CD14-positive monocyte (primary cell): ENCODE results near the gene ZBED2. TPM values are rescaled to one million over a fixed set of nuclear protein-coding genes. Genes with fewer than 3 reads are reported as not detected.

Experiments used
- DNase-seq, 3 donors: peaks; one replicate each; pipeline ENCODE4 v3.0.0-alpha.2; 2011 to 2022
- H2AFZ ChIP-seq: 2 replicates; pipeline ENCODE4 v1.6.0; 2012; ENCODE audit warnings: mild to moderate bottlenecking, low read depth, low read length, inconsistent platforms; ENCODE audit not compliant: insufficient read depth, poor library complexity, severe bottlenecking
- H3K27ac ChIP-seq, 2 donors: 1 replicate in 1 of 2; 2 replicates in 1 of 2; pipeline ENCODE4 v1.5.1; 2012 to 2013; ENCODE audit warnings: low read length in 2 of 2, control low read depth in 1 of 2, inconsistent platforms in 1 of 2, low read depth in 1 of 2, mild to moderate bottlenecking in 1 of 2
- H3K27me3 ChIP-seq, 2 donors: one replicate each; pipeline versions ENCODE4 v1.6.0 to v1.6.1; 2011 to 2013; ENCODE audit warnings: low read length in 2 of 2; ENCODE audit not compliant: control insufficient read depth in 2 of 2, insufficient read depth in 2 of 2
- H3K36me3 ChIP-seq, 2 donors: replicated peaks in 1 of 2; 1 replicate in 1 of 2; 2 replicates in 1 of 2; pipeline versions ENCODE4 v1.5.1 to v1.6.1; 2012 to 2013; ENCODE audit warnings: low read length in 2 of 2, control low read depth in 1 of 2, inconsistent platforms in 1 of 2, mild to moderate bottlenecking in 1 of 2; ENCODE audit not compliant: insufficient read depth in 2 of 2, control insufficient read depth in 1 of 2
- H3K4me1 ChIP-seq, 2 donors: 1 replicate in 1 of 2; 2 replicates in 1 of 2; pipeline versions ENCODE4 v1.5.1 to v1.6.1; 2012 to 2013; ENCODE audit warnings: low read length in 2 of 2, control low read depth in 1 of 2, inconsistent platforms in 1 of 2, mild to moderate bottlenecking in 1 of 2, moderate library complexity in 1 of 2; ENCODE audit not compliant: insufficient read depth in 2 of 2, control insufficient read depth in 1 of 2
- H3K4me2 ChIP-seq: replicated peaks from 2 replicates; pipeline ENCODE3; 2012; ENCODE audit warnings: low read length, moderate library complexity, mild to moderate bottlenecking; ENCODE audit not compliant: poor library complexity, severe bottlenecking; ENCODE audit errors: extremely low read depth
- H3K4me3 ChIP-seq, 3 experiments: fragments of 200-600 bp in 1 of 3; sonication (generic) in 1 of 3; replicated peaks in 1 of 3; 1 replicate in 2 of 3; 2 replicates in 1 of 3; pipeline ENCODE4 v1.5.1; 2011 to 2013; ENCODE audit warnings: low read length in 3 of 3, mild to moderate bottlenecking in 3 of 3, control low read depth in 2 of 3, low read depth in 2 of 3, inconsistent platforms in 1 of 3, moderate library complexity in 1 of 3
- H3K79me2 ChIP-seq: 2 replicates; pipeline ENCODE4 v1.6.0; 2012; ENCODE audit warnings: mild to moderate bottlenecking, control low read depth, inconsistent platforms, low read length, moderate library complexity; ENCODE audit not compliant: insufficient read depth
- H3K9ac ChIP-seq: 2 replicates; pipeline ENCODE4 v1.6.0; 2017; ENCODE audit warnings: low read length, mild to moderate bottlenecking; ENCODE audit not compliant: insufficient read depth, poor library complexity, severe bottlenecking
- H3K9me3 ChIP-seq, 2 donors: replicated peaks in 1 of 2; 1 replicate in 1 of 2; 2 replicates in 1 of 2; pipeline versions ENCODE4 v1.5.1 to v1.6.1; 2012 to 2013; ENCODE audit warnings: low read length in 2 of 2, control low read depth in 1 of 2; ENCODE audit not compliant: control insufficient read depth in 1 of 2, insufficient read depth in 1 of 2
- H4K20me1 ChIP-seq: 2 replicates; pipeline ENCODE4 v1.6.0; 2012; ENCODE audit warnings: mild to moderate bottlenecking, low read length, control low read depth, moderate library complexity; ENCODE audit not compliant: insufficient read depth
- H3K27ac Mint-ChIP-seq, 7 donors: one replicate each; pipeline ENCODE4 v1.8.0; 2020; ENCODE audit warnings: mild to moderate bottlenecking in 7 of 7, mixed read lengths in 7 of 7, moderate library complexity in 6 of 7, inconsistent platforms in 2 of 7
- H3K27me3 Mint-ChIP-seq, 3 donors: one replicate each; pipeline ENCODE4 v1.8.0; 2021 to 2022; ENCODE audit warnings: low read depth in 3 of 3, mild to moderate bottlenecking in 3 of 3, mixed read lengths in 3 of 3, moderate library complexity in 3 of 3, inconsistent platforms in 1 of 3
- H3K36me3 Mint-ChIP-seq, 2 donors: one replicate each; pipeline ENCODE4 v1.8.0; 2020; ENCODE audit warnings: mixed read lengths in 2 of 2, inconsistent platforms in 1 of 2, mild to moderate bottlenecking in 1 of 2
- H3K4me1 Mint-ChIP-seq: one replicate; pipeline ENCODE4 v1.8.0; 2020; ENCODE audit warnings: mild to moderate bottlenecking, mixed read lengths
- H3K4me3 Mint-ChIP-seq, 2 donors: one replicate each; pipeline ENCODE4 v1.8.0; 2020; ENCODE audit warnings: mild to moderate bottlenecking in 2 of 2, mixed read lengths in 2 of 2, moderate library complexity in 1 of 2
- H3K9me3 Mint-ChIP-seq, 7 donors: one replicate each; pipeline ENCODE4 v1.8.0; 2020 to 2022; ENCODE audit warnings: mixed read lengths in 7 of 7, mild to moderate bottlenecking in 6 of 7, moderate library complexity in 6 of 7, inconsistent platforms in 2 of 7
- CTCF ChIP-seq: fragments of 200-600 bp; IDR thresholded peaks from one replicate; pipeline ENCODE4 v1.8.0; 2022; ENCODE audit warnings: antibody characterized with exemption, mild to moderate bottlenecking
- WGBS: methylation state at CpG from one replicate; pipeline ENCODE4 v1.1.5; 2013; ENCODE audit warnings: missing lambda C conversion rate; ENCODE audit not compliant: insufficient coverage; 5-methylcytosine and 5-hydroxymethylcytosine counted together
- intact Hi-C, 2 donors: fragments of 100-400 bp; cut with micrococcal nuclease; formaldehyde crosslinking; loops; one replicate each; pipeline versions ENCODE4 v1.15.0 to v1.15.1; 2023
- polyA minus RNA-seq: library from RNA; depleted of rRNA, polyadenylated mRNA; stranded (reverse); fragments of >200 nt; gene quantifications from 2 replicates; pipeline ENCODE4 v1.2.3, GENCODE V29; 2012
- polyA plus RNA-seq, 3 donors: library from polyadenylated mRNA; depleted of rRNA in 1 of 3; unstranded in 2 of 3; stranded (reverse) in 1 of 3; fragments of 300-500 nt in 2 of 3; fragments of >200 nt in 1 of 3; fragmentation: Illumina TruSeq in 2 of 3; gene quantifications; 1 replicate in 2 of 3; 2 replicates in 1 of 3; pipeline ENCODE4 v1.2.3, GENCODE V29; 2012 to 2021
- total RNA-seq, 12 experiments: library from RNA in 1 of 12; stranded (reverse) in 1 of 12; fragments of 120-200 nt in 1 of 12; gene quantifications; one replicate each; pipeline ENCODE4 v1.2.4 and lab custom pipeline; 2013 to 2026; ENCODE audit warnings: mixed read lengths in 6 of 12, inconsistent platforms in 1 of 12

The ZBED2 gene
- total RNA-seq (2013): not detected
- polyA plus RNA-seq: not detected
- not detected in 2 replicates for polyA minus RNA-seq
- total RNA-seq (lab: John Stamatoyannopoulos, UW): 0 to 0.35 (median 0) reads per million in 11 experiments

GRCh38 chr3:111595232-111595631 lies at the start of gene ZBED2:
TSS of gene ZBED2 (minus strand) at chr3:111595346. CDS start at chr3:111594201, 1,145 bp downstream.
- H3K36me3 Mint-ChIP-seq: no peaks in the 10 kb centered on the region

GRCh38 chr3:111639316-111639715 lies 44.2 kb upstream of the ZBED2 start:
- no peak overlapping the region for H3K4me3 Mint-ChIP-seq
- Histone ChIP-seq H3K4me3 (no peak overlapping the region), H3K79me2 (no peaks in the 10 kb centered on the region), H2AFZ (no peak overlapping the region), H3K27ac (no peak overlapping the region), H3K9me3 (peaks cover 8 to 9% of the 10 kb centered on the region in 2 donors), H3K9ac (no peak overlapping the region), H3K27me3 (no peaks in the 10 kb centered on the region), H3K4me2 (no peak overlapping the region), H3K4me1 (no peaks in the 10 kb centered on the region), H3K36me3 (no peaks in the 10 kb centered on the region), H4K20me1 (no peaks in the 10 kb centered on the region)
- no peak overlapping the region for H3K27ac Mint-ChIP-seq
- H3K27me3 Mint-ChIP-seq: peaks cover 0 to 3% (median 2%) of the 10 kb centered on the region in 3 donors
- H3K9me3 Mint-ChIP-seq: peaks cover 7 to 33% (median 20%) of the 10 kb centered on the region in 7 donors
- WGBS: 80% methylated on average over 2 of the region's 4 CpGs
- TF ChIP-seq CTCF: no peak
- intact Hi-C loops: no loop called here
- no peak for DNase-seq
- no peaks in the 10 kb centered on the region for H3K36me3 Mint-ChIP-seq
- no peaks in the 10 kb centered on the region for H3K4me1 Mint-ChIP-seq

More at GRCh38 chr3:111595232-111595631, at the start of gene ZBED2:
- WGBS: 67% methylated on average over 1 of the region's 2 CpGs
- intact Hi-C loops: no loop called here
- Histone ChIP-seq H3K4me3 (no peak within 1 kb of the TSS), H3K27me3 (no peaks in the 10 kb centered on the region), H3K9ac (no peak within 1 kb of the TSS), H3K4me1 (no peaks in the 10 kb centered on the region), H3K36me3 (no peaks in the 10 kb centered on the region), H3K27ac (no peak within 1 kb of the TSS), H2AFZ (no peak within 1 kb of the TSS), H3K9me3 (no peaks in the 10 kb centered on the region), H3K79me2 (no peaks in the 10 kb centered on the region), H3K4me2 (no peak within 1 kb of the TSS), H4K20me1 (no peaks in the 10 kb centered on the region)
- Mint-ChIP-seq H3K27me3 (peaks cover 0 to 1% (median 0%) of the 10 kb centered on the region in 3 donors), H3K4me3 (no peak within 1 kb of the TSS), H3K9me3 (peaks cover 0 to 3% (median 0%) of the 10 kb centered on the region in 7 donors), H3K4me1 (no peaks in the 10 kb centered on the region), H3K27ac (no peak within 1 kb of the TSS)
- TF ChIP-seq CTCF: no peak
- no peak for DNase-seq
